Panc1 (cell line): ENCODE measurements around the gene VWA8. TPM values are rescaled to one million over a fixed set of nuclear protein-coding genes. Genes with fewer than 3 reads are reported as not detected.

Experiments
- ATAC-seq: fragments of 200-7000 bp; cut with Tn5 transposase; 2 replicates; pipeline ENCODE4 v1.9.1; 2020; ENCODE audit warnings: mild to moderate bottlenecking, moderate library complexity
- BruUV-seq: library from RNA; stranded (reverse); fragments of 400-500 nt; replicated peaks from 2 replicates; lab custom pipeline; 2021; lab: Mats Ljungman, UMichigan
- CTCF ChIA-PET: fragments of 300-600 bp; sonication (Branson Sonifier 250); formaldehyde crosslinking; loops from one replicate; lab custom pipeline; 2022; ENCODE audit warnings: antibody characterized with exemption; lab: Charles Lee
- POLR2A ChIA-PET: fragments of 300-600 bp; sonication (Branson Sonifier 250); formaldehyde crosslinking; loops from one replicate; lab custom pipeline; 2022; ENCODE audit warnings: antibody characterized with exemption; lab: Charles Lee
- DNase-seq: peaks from one replicate; pipeline ENCODE4 v3.0.0-alpha.2; 2010; ENCODE audit warnings: low read depth, low spot score
- H3K27ac ChIP-seq: 2 replicates; pipeline ENCODE4 v1.5.1; 2011; ENCODE audit warnings: mild to moderate bottlenecking, low read length, inconsistent platforms
- H3K27me3 ChIP-seq: fragments of 200-500 bp; sonication (Bioruptor generic); 2 replicates; pipeline ENCODE4 v1.6.0; 2014; ENCODE audit warnings: low read length, inconsistent platforms; ENCODE audit not compliant: control insufficient read depth, insufficient read depth
- H3K36me3 ChIP-seq: fragments of 200-500 bp; sonication (Bioruptor generic); 2 replicates; pipeline ENCODE4 v1.5.1; 2014; ENCODE audit warnings: inconsistent platforms, mild to moderate bottlenecking, low read length, moderate library complexity; ENCODE audit not compliant: control insufficient read depth, insufficient read depth
- H3K4me1 ChIP-seq: 2 replicates; pipeline ENCODE4 v1.5.1; 2011; ENCODE audit warnings: inconsistent platforms, mild to moderate bottlenecking, low read length, moderate library complexity; ENCODE audit not compliant: control insufficient read depth, insufficient read depth
- H3K4me3 ChIP-seq, 2 experiments: 2 replicates each; pipeline ENCODE4 v1.5.1; 2011 to 2012; ENCODE audit warnings: low read depth in 2 of 2, low read length in 2 of 2, mild to moderate bottlenecking in 2 of 2, inconsistent platforms in 1 of 2, moderate library complexity in 1 of 2
- H3K9me3 ChIP-seq: fragments of 200-500 bp; sonication (Bioruptor generic); 2 replicates; pipeline ENCODE4 v1.5.1; 2014; ENCODE audit warnings: low read depth, mild to moderate bottlenecking, inconsistent platforms, low read length, moderate library complexity; ENCODE audit not compliant: control insufficient read depth, insufficient read depth
- CTCF ChIP-seq: fragments of 450-650 bp; IDR thresholded peaks from 2 replicates; pipeline ENCODE4 v1.5.1; 2017; ENCODE audit warnings: mild to moderate bottlenecking
- POLR2AphosphoS5 ChIP-seq: IDR thresholded peaks from 2 replicates; pipeline ENCODE4 v1.6.1; 2012; ENCODE audit warnings: mild to moderate bottlenecking, low read depth, low read length, moderate library complexity
- REST ChIP-seq, 2 experiments: IDR thresholded peaks; 2 replicates each; pipeline ENCODE4 v1.6.1; 2011 to 2012; ENCODE audit warnings: low read depth in 2 of 2, control low read depth in 1 of 2, low read length in 1 of 2, mild to moderate bottlenecking in 1 of 2, moderate library complexity in 1 of 2; ENCODE audit not compliant: insufficient read depth in 1 of 2
- SIN3A ChIP-seq: IDR thresholded peaks from 2 replicates; pipeline ENCODE4 v1.6.1; 2012; ENCODE audit warnings: low read depth, mild to moderate bottlenecking, low read length, moderate library complexity, borderline replicate concordance; ENCODE audit not compliant: insufficient read depth
- TCF7L2 ChIP-seq: IDR thresholded peaks from 2 replicates; pipeline ENCODE4 v1.6.1; 2011; ENCODE audit warnings: mild to moderate bottlenecking, low read depth, low read length, inconsistent platforms
- in situ Hi-C: cut with HindIII; loops from 2 replicates; pipeline ENCODE4 v1.10.0; 2016; ENCODE audit warnings: low sequenced_read_pairs, low pct_unique_long_range_greater_than_20kb
- intact Hi-C: fragments of 100-400 bp; cut with micrococcal nuclease; formaldehyde crosslinking; loops from one replicate; pipeline ENCODE4 v1.10.0; 2022; ENCODE audit not compliant: unreplicated experiment
- total RNA-seq: library from RNA; stranded (reverse); gene quantifications from one replicate; pipeline ENCODE4 v1.2.1, GENCODE V29; 2021; ENCODE audit not compliant: unreplicated experiment

The VWA8 gene
- total RNA-seq, 1 experiment from 2014 or later, result 11.2 TPM

GRCh38 chr13:41597348-41598041 is 363.4 kb downstream of the VWA8 start:
- Histone ChIP-seq H3K27me3 (no peaks in the 10 kb centered on the region), H3K27ac (no peak overlapping the region), H3K4me1 (no peaks in the 10 kb centered on the region), H3K9me3 (no peaks in the 10 kb centered on the region), H3K36me3 (no peaks in the 10 kb centered on the region), H3K4me3 (no peak overlapping the region)
- no TSS peak for BruUV-seq
- DNase-seq, result no peak
- no peak for ATAC-seq
- ChIA-PET POLR2A (no interaction called here), CTCF (no interaction called here)
- in situ Hi-C loops (no loop called here), intact Hi-C loops (no loop called here)
- no peak for TF ChIP-seq POLR2AphosphoS5
- no peak for TF ChIP-seq CTCF
- no peak for TF ChIP-seq REST (IDR thresholded peaks at IDR 0.05; ENCODE audit: insufficient read depth in 1 of 2, low read depth in 2 of 2, low read length in 1 of 2)
- TF ChIP-seq TCF7L2, result no peak
- no peak for TF ChIP-seq SIN3A

GRCh38 chr13:41596190-41596589 is 364.7 kb downstream of the VWA8 start:
- H3K27ac ChIP-seq, result no peak overlapping the region
- ChIA-PET POLR2A (no interaction called here), CTCF (no interaction called here)
- intact Hi-C loops, result no loop called here
- H3K27me3 ChIP-seq, result no peaks in the 10 kb centered on the region
- DNase-seq (no peak), ATAC-seq (no peak)
- in situ Hi-C loops, result no loop called here
- H3K36me3 ChIP-seq, result no peaks in the 10 kb centered on the region
- H3K4me3 ChIP-seq, result no peak overlapping the region
- no peaks in the 10 kb centered on the region for H3K9me3 ChIP-seq
- TF ChIP-seq REST (IDR thresholded peaks at IDR 0.05; ENCODE audit: insufficient read depth in 1 of 2, low read depth in 2 of 2, low read length in 1 of 2), result no peak
- no peak for TF ChIP-seq TCF7L2
- no peak for TF ChIP-seq POLR2AphosphoS5
- no peak for TF ChIP-seq SIN3A
- no peak for TF ChIP-seq CTCF
- BruUV-seq, result no TSS peak
- H3K4me1 ChIP-seq, result no peaks in the 10 kb centered on the region
